NCI-H82 treated with DMSO at 0.1 percent for 48 hours (cell line): Measurements from ENCODE around the gene CDK14.
"Not testable (repeated sequence)": the region's sequence is repeated elsewhere in the genome, so short reads cannot be mapped to it uniquely, and the experiment has no call there.

ENCODE experiments used
- DNase-seq: peaks from one replicate; lab custom pipeline; 2025; ENCODE audit not compliant: unreplicated experiment; lab: John Stamatoyannopoulos, UW

CDK14 gene

DNA sequence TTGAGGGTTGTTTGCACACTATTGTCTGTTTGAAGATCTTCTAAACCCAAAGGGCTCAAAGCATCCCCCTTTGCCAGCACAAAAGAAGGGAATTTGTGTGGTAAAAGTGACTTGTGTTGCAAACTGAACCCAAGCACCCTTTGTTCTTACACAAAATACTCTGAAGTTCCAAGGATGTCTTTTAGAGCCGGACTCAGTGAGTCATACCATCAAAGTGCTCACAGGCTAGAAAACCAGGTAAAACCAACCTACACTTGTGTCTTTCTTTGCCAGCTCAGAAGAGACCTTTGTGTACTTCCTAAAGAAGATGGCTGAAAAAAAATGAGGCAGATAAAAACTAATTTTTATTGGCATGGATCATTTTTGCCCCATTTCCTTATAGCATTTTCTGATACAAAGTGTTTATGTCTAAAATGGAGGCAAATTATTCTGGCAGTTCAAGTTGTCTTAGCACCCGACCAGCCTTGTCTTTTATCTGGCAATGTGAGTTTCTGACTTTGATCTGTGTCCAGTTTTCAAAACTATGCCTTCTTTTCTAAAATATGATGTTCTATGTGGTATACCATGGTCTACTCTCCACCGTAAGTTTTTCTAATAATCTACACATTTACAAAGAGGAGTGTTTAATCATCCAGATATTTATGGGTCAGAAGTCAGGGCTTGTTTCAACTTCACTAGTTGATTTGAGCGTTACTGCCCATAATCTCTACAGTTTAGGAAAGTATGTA lies 539.7 kb downstream of the CDK14 start:
- no peak for DNase-seq

DNA sequence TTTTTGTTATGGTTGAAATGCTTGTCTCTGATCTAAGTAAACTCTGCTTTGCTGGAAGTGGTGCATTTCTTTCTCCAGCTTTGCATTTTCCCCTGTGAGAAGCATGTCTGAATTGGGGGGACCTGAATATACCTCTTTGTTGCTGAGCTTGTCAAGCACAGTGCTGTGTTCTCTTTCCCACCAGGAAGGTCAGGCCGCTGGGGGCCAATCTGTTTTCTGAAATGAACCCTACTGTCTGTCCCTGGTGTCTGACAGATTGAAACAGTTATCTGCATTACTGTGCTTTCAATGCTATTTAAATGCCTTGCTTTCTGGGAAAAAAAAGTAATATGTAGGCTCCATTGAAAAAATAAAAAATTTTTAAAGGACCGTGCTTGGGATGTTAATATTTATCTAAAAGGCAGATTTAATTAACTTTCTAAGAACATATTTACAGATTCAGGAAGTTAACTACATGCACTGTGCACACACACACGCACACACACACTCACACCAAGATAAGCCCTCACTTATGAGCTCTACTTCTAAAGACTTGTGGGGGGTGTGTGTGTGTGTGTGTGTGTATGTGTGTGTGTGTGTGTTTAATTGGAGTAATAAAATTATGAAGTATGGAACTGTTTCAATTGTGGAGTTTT lies 541.1 kb downstream of the CDK14 start:
- DNase-seq, result no peak

DNA sequence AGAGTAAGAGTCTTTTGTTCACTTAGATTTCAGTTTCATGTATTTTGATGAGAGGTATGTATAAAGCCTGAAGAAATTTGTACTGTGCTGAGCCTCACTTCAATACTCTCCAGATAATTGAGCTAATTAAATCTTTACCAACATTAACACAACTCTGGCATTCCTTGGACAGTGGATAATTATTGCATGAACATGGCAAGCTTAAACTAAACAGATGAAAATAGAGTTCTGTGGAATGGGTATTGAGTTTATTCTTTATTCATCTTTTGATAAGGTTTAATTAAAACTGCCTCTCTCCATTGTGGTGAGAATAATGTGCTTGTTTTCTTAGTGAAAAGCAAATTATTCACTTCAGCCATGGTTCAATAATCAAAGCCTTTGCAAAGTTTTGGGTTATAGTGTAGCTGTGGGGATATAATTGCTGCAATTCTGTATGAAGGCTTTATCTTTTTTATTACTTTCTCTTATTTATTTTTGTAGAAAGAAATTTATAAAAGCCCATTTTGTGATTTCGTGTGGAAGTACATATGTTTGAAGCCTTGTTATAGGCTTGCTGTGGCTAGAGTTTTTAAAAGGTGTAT lies 541.8 kb downstream of the CDK14 start:
- no peak for DNase-seq

DNA sequence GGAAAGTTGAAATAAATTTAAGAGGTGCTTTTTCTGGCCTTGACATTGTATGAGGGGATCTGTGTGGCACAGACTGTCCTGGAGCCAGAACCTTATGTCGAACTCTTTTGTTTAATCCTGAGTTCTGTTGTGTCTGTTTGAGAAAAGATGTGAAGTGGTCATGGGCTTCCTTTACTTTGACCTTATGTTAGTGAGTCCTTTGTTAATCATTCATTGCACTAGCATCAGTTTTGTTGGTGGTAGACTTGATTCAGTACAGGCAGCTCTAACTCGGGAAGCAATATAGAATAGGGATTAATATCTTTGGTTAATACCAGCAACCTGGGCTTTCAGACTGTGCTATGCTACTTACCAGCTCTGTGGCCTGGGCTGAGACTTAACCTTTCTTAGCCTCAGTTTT lies 544.2 kb downstream of the CDK14 start:
- DNase-seq, result no peak

DNA sequence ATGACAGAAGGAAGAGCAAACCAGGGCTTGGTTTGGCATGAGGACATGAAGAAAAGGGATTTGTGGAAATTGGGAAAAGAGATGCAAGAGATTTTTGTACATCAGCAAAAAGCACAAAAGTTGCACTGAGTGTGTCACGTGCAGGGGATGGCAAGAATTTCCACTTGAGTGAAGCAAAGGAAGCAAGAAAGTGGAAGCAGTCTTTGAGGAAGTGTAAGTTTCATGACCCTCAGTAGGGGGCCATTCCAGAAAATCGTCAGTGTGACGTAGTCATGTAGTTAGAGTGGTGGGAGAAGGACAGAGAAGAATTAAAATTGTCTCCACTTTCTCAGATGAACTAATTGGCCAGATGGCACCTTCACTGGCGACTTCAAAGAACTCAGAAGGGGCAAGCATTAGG lies 544.9 kb downstream of the CDK14 start:
- DNase-seq, result no peak

DNA sequence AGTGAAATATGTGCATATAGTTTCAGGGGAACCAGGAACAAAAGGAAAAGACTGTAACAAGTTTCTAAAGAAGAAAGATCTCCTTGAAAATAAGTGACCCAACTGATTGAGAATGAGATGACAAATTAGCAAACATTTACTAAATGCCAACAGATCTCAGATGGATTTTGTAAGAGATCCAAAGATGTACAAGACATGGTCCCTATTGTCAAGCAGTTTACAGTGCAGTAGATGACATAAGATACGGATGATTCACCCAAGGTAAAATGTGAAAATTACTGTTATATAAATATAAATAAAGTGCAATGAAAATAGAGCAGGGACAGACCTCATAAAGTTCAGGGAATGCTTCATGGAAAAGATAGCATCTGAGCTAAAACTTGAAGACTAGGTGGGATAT lies 546.6 kb downstream of the CDK14 start:
- no peak for DNase-seq

DNA sequence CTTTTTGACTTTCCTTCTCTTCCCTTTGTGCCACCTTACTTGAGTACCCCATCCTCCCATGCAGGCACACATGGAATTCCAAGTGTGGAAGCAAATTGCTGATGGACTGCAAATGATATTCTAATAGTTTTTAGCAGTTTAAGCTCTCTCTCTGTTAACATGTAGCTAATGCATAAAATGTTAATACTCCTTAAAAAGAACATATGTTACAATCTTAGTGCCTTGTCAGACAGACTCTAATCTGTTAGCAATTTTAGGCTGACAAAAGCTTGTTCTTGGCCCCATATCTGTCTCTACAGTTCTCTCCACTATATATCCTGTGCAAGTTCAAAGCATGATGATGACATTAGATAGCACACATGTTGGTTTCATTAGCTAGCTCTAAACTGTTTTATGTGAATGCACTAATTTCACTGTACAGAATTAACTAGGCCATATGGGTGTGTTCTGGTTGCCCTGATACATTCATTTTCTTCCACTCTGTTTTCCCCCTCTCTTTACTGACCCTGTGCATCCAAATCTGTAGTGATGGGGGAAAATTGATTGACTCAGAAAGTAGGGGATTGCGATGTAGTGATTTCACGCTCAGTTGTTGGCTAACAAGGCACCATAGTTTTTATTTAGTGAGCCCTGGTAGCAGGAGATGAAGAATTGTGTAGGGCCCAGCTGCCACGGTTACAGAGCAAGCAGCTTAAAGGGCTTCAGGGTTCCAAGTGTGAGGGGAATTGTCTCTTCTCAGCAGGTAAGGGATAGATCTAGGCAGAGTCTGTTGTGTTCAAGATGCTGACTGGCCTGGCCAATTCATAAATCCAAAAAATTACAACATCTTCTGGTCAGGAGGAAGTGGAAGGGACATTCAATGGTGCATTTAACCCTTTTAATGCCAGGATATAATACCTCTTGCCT lies 553.5 kb downstream of the CDK14 start:
- no peak for DNase-seq

DNA sequence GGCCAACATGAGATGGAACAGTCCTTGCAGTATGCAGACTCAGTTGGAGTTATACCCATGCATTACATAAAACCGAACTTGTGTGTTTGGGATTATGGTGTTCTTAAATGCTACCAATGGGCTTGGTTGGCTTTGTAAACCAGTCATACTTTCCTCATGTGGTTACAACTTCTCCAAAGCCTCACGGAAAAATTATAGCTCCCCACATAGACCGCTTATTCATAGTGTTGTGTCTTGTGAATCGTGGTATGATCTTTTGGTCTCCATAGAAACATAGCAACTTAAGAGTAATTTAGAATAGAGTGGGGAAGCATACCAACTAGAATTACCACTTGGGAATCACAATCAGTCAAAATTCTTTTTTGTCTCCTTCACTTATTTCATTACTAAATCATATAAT lies 555.8 kb downstream of the CDK14 start:
- DNase-seq, result no peak

DNA sequence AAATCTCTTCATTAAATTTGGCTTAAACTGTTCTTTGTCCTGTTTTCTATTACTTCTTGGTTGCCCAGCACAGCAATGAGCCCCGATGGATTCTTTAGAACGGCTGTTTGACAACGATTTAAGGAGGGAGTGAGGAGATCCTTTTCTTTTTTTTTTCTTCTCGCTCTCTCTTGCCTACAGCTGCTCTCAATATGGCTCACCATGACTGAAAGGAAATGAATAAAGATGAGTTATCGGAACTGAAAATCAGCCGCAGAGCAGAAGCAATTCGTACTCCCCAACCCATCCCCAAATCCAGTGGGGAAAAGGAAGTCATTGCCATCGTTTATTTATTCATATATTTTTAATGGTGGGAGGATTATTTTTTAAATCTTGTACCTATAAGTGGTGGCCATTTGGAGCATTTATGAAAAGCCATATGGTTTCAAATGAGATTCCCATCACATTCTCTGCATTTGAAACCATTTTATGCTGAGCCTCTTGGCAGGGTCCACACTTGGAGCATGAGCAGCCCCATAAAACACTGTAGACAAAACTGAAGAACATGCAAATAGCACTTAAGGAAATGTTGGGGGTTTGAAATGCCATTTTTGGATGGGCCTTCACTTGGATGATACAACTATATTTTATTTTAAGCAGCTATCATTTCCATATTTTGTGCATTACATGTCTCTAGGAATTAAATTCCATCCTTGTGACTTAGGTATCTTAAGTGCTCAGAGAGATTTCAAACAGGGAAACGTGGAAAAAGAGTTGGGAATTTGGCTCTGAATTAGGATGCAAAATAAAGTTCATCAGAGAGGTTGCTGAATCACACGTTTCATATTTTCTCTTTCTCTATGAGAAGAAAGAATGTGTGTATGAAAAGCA lies 560.4 kb downstream of the CDK14 start:
- DNase-seq, result no peak

DNA sequence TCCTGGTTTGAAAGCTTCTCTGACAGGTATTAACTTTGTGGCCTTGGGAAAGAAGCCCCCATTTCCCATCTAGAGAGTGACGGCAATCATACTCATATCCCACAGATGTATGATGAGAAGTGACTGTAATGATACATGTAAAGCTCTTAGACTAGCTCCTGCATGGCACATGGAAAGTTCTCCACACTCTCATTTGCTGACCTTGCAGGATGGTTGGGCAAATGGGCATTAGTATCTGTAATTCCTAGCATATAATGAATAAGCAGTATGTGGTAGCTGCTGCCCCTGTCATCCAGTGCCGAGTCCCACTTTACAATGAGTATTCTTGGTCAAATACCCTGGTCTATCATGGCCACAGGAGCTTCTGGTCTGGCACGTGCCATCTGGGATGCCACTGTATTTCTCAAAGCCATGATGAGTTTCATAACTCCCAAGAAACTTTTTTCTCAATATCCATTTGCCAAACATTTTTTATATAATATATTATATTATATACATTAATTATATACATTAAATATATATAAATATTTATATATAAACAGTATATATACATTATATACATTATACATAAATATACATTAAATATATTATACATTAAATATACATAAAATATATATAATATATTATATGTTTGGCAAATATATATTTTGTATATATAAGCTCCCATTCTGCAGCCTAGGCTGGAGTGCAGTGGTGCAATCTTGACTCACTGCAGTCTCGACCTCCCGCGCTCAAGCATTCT lies 561.6 kb downstream of the CDK14 start:
- DNase-seq, result no peak

DNA sequence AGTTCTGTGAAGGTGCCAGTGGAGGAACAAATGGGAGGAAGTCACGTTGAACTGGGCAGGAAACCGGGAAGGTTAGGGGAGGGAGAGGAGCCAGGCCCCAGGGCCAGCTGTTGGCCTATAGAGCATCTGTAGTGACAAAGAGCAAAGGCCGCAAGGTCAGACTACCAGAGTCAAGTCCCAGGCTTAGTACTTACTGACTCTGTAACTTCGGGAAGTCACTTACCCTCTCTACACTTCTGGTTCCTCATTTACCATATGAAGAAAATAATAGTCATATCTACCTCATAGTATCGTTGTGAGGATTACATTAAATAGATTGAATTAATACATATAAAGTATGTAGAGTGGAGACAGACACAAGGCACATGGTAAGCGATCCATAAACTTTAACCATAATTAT lies 566.3 kb downstream of the CDK14 start:
- no peak for DNase-seq

DNA sequence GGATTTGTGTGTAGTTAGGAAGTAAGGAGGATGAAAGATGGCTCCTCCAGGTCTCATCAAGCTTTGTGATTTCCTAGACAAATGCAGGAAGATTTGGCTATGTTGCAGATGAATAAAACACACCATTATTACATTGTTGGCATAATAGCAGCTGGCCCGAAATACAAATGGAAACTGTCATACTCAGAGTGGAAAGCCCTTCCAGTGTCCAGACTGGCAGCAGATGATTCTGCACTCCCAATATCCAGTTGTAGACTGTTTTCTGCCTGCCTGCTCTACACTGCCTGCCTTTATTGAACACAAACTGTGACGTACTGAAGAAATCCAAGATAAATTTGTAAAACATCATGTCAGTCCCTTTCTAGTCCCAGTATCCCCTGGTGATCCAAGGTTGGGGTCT lies 568.4 kb downstream of the CDK14 start:
- DNase-seq, result no peak

DNA sequence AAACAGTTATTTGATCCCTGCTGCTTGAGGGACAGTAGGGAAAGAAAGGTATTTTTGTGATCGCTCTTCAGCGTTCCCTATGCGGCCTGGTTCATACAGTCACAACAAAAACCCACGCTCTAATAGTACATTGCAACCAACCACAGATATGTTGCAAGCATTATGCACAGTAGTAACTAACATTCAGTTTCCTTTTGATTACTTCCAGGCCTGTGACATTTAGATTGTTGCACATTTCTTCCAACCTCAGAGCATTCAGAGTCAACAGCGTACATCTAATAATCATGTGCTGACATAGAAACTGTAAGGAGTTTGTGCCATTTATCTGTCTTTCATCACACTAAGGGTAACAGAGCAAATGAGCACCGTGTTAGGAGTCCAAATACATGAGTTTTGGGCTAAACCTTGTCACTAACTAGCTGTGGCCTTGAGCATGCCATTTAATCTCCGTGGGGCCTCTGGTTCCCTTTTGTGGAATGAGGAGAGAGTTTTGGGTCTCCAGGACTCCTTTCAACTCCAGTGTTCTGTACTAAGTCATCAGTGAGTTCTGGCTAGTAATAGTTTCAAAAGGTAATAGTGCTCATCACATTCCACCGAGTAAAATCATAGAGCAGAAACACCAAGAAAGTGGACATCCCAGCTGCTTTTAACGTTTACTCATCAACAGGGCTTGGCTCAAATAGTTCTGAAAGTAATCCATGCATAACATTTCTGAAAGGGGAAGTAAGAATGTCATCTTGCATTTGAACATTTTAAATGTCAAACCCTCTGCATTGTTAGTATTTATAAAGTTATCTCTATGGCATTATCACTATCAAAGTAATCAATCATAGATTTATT lies 569.1 kb downstream of the CDK14 start:
- DNase-seq, result no peak

DNA sequence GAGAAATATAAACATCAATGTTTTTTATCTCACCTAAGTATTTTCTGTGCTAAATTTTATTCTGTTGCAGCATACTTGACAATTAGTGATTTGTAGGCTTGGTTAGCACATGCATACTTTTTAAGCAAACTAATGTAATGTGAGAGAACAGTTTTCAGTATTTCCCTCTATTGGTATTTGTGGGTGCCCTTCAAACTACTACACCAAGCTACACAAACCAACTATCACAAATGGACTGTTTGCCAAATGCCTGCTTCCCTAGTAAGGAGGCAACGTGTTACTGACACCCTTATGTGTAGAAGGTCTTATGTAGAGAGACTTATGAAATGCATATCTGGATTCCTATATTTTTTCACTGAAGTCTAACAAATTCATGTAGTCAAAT lies 569.7 kb downstream of the CDK14 start:
- DNase-seq, result no peak

DNA sequence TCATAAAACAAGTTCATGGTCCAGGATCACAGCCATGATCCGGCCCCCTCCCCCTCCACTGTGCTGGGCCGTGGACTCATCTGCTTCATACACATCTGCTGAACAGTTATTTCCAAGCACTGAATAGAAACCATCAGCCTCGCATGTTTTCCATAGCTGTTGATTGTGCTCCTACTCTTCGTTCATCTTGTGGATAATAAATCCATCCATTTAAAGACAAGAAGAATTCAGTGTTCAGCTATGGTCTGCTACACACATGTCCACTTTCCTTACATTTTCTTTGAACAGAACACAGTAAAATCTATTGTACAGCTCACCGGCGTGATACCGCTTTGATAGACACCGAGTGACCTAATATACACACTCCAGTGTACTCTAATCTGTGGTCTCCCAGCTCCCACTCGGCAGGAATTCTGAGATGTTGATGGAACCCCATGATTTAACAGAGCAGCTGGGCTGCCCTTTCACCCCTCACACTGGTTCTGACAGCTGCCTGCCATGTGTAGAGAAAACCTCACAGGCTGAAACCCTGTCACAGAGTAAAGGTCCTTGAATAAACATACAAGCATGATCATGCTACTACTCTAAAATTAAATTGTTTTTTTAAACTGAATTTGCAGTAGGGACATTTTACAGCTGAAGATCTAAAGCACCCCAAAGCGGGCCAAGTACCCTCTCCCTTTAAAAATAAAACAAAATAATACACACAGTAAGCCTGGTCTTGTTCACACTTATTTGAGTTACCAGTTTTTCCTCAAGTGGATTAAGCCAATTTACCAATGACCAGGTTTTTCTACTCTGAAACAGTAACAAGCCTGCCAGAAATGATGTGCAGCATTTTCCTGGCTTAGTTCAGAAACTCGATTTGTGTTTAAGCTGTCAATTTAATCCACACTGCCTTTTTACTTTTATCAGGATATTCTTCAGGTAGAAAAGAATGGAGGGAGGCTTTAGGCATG lies 573.0 kb downstream of the CDK14 start:
- DNase-seq, result no peak

DNA sequence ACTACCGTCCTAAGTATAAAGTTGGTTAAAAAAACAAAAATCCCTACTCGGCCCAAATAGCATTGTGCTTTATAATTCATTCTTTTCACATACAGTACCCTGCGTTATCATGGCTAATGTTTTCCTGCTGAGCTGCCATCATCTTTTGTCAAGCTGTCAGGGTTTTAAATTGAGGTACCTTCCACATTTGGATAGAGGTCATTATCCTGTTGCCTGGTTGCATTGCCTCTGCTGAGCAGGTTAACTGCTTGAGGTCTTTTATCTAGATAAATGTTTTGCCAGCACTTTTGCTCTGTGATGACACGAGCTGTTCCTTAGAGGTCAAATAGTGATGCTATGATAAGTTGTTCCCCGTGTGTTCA lies 573.7 kb downstream of the CDK14 start:
- no peak for DNase-seq

DNA sequence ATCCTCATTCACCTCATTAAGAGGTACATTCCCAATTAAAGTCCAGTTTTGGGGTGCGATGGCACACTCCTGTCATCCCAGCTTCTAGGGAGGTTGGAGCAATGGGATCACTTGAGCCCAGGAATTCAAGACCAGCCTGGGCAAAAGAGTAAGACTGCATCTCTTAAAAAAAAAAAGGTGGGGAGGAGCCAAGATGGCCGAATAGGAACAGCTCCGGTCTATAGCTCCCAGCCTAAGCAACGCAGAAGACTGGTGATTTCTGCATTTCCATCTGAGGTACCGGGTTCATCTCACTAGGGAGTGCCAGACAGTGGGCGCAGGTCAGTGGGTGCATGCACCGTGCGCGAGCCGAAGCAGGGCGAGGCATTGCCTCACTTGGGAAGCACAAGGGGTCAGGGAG lies 577.1 kb downstream of the CDK14 start:
- DNase-seq, result not testable (repeated sequence)

DNA sequence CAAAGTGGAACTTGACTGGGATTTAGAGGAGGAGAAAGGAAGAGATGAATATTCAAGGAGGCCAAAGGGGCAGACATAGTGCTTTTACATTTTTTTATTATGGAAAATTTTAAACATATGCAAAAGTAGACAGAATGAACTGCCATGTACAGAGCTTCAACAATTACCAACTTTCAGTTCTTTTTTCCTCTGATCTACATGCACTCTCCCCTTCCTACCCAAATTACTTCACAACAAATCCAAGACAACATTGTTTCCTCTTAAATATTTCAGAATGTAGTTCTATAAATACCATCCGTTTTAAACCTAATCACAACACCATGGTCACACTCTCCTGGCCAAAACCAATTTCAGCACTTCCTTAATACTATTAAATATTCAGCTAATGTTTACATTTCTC lies 584.6 kb downstream of the CDK14 start:
- DNase-seq, result no peak
